ENCODE data around the gene ATG16L2.

The ATG16L2 gene

GRCh38 chr11:72775288-72776110 is 38.7 kb upstream of the ATG16L2 start:
- no peak for DNase-seq (ENCODE audit: extremely low read depth, low read depth)
- no peak overlapping the region for H3K4me3 ChIP-seq (replicated peaks; ENCODE audit: low read depth, low read length)
- TF ChIP-seq CTCF (IDR thresholded peaks at IDR 0.05; ENCODE audit: low read depth, low read length, missing control alignments), result no peak

DNA sequence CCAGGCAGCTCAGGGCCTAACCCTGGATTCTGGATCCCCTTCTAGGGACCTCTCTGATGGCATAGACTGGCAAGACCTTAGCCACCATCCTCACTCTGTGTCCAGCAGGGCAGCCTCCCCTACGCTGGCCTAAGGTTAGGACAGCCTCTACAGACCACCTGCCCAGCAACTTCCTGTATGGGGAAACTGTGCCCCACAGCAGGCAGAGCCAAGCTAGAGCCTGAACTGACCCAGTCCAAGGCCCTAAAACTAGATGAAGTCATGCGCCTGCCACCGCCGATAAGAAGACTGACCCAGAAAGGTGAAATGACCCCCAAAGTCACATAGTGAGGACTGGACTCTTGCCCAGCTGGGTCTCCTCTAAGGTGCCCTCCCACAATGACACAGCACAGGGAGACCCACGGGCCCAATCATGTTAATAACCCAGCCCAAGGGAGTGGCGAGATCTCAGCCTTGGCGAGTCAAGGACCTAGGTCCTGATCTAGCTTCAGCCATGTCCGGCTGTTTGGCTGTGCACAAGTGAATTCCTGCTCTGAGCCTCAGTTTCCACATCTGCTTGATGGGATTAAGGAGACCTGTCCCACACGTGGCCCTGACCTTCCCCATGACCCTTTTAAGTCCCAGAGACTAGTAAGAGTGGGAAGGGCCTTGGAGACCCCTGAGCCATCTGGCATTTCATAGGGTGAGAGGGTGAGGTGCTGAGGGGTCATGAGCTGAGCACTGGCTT is 37.9 kb upstream of the ATG16L2 start:
- TF ChIP-seq CTCF (IDR thresholded peaks at IDR 0.05; ENCODE audit: low read depth, low read length, missing control alignments), result no peak
- no peak overlapping the region for H3K4me3 ChIP-seq (replicated peaks; ENCODE audit: low read depth, low read length)
- DNase-seq (ENCODE audit: extremely low read depth, low read depth), result no peak

DNA sequence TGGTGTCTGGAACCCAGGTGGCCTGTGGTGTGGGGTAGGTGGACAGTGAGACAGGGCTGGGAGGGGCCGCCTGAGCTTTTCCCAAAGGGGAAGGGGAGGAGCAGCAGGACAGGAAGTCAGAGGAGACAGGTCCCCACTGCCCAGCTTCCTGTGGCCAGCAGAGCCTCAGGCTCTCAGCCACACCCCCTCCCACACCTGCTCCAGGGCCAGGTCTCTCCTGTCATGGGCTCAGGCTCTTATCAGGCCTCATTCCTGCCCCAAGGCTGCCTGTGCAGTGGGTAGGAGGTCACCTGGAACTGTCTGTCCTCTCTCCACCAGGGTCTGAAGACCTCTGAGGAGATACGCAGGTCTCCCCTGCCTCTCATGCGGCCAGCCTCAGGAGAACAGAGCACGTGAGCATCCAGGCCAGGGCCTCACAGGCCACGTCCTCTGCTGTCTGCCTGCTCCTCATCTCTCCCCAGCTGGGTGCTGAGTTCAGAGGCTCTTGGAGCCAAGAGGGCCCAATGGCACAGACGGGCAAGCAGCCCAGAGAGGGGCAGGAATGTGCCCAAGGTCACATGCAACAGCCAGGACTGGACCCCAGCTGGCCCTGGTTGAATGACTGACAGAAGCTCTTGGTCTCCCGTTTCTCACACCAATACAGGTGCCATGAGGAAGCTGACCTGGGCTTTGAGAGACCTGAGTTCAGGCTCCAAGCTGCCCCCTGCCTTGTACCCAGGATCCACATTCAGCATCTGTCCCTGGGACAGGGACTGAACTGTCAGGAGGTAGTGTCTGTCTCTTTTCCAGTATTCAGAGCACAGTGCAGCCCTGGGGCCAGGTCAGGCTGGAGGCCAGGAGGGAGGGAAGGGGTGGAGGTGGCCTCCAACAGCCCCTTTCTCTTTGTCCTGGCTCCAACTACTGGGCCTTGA is 37.1 kb upstream of the ATG16L2 start:
- no peak for DNase-seq (ENCODE audit: extremely low read depth, low read depth)
- no peak for TF ChIP-seq CTCF (IDR thresholded peaks at IDR 0.05; ENCODE audit: low read depth, low read length, missing control alignments)
- no peak overlapping the region for H3K4me3 ChIP-seq (replicated peaks; ENCODE audit: low read depth, low read length)

- TF ChIP-seq CTCF (IDR thresholded peaks at IDR 0.05; ENCODE audit: low read depth, low read length, missing control alignments), result no peak
- no peak for DNase-seq (ENCODE audit: extremely low read depth, low read depth)
Observed at GRCh38 chr11:72777755-72778278, 36.4 kb upstream of the ATG16L2 start.

DNA sequence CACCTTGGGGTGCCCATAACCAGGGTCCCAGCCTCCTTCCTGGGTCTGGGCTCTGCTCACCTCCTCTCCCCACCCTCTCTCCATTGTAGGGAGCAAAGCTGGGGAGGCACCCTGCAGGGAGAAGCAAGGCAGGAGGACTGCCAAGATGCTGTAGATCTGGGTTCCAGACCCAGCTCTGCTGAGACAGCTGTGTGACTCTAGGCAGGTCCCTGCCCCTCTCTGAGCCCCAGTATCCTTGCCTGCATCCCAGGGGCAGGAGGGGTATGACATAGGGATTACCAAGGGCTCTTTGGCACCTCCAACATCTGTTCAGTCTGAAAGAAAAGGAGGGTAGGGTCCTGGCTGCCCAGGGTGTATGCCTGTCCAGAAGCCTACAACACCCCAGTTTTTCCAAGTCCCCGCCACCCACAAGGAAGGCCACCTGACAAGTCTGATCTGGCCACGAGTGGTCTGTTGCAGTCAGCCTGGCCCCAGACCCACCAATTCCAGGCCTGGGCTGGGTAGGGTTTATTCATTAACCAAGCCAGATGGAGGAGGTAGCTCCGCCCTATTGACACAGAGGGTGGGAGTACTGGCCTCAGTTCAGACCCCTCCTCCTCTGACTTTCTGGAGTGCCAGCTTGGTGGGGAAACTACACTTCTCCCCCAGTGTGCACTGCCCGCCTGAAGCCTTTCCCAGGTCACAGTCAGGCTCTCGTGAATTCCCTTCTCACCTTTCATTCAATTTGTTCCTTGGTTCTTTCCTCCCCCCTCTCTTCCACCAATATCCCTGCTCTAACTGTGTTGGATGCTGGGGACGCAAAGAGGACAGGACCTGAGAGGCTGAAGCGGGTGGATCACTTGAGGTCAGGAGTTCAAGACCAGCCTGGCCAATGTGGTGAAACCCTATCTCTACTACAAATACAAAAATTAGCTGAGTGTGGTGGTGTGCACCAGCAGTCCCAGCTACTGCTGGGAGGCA is 35.4 kb upstream of the ATG16L2 start:
- H3K4me3 ChIP-seq (replicated peaks; ENCODE audit: low read depth, low read length), result no peak overlapping the region
- no peak for TF ChIP-seq CTCF (IDR thresholded peaks at IDR 0.05; ENCODE audit: low read depth, low read length, missing control alignments)
- no peak for DNase-seq (ENCODE audit: extremely low read depth, low read depth)

More at GRCh38 chr11:72777755-72778278, 36.4 kb upstream of the ATG16L2 start:
- H3K4me3 ChIP-seq (replicated peaks; ENCODE audit: low read depth, low read length), result no peak overlapping the region

Data from HFF-Myc (cell line).